H9 (cell line): ENCODE results near the gene PRPS2. TPM values are rescaled to one million over a fixed set of nuclear protein-coding genes. Genes with fewer than 3 reads are reported as not detected.

ENCODE experiments used
- DNase-seq: peaks from one replicate; pipeline ENCODE4 v3.0.0-alpha.2; 2017
- H2AFZ ChIP-seq: one replicate; pipeline ENCODE4 v1.6.1; 2013; ENCODE audit warnings: mild to moderate bottlenecking, low read length, control low read depth, moderate library complexity
- H2AK5ac ChIP-seq: 2 replicates; pipeline ENCODE4 v1.6.1; 2013; ENCODE audit warnings: low read length, control low read depth, mixed read lengths; ENCODE audit not compliant: insufficient read length
- H2BK120ac ChIP-seq: one replicate; pipeline ENCODE4 v1.6.1; 2013; ENCODE audit warnings: low read depth, mild to moderate bottlenecking, low read length, control low read depth, inconsistent platforms; ENCODE audit not compliant: poor library complexity, severe bottlenecking
- H2BK12ac ChIP-seq: 2 replicates; pipeline ENCODE4 v1.6.1; 2013; ENCODE audit warnings: low read length, control low read depth, mixed read lengths, low read depth; ENCODE audit not compliant: insufficient read length
- H2BK15ac ChIP-seq: 2 replicates; pipeline ENCODE4 v1.6.1; 2013; ENCODE audit warnings: low read depth, low read length, control low read depth
- H2BK20ac ChIP-seq: one replicate; pipeline ENCODE4 v1.6.1; 2013; ENCODE audit warnings: low read depth, mild to moderate bottlenecking, low read length, control low read depth, inconsistent platforms; ENCODE audit not compliant: poor library complexity, severe bottlenecking
- H2BK5ac ChIP-seq: 2 replicates; pipeline ENCODE4 v1.6.1; 2013; ENCODE audit warnings: low read length, control low read depth, mixed read lengths; ENCODE audit not compliant: insufficient read length
- H3K14ac ChIP-seq: 2 replicates; pipeline ENCODE4 v1.6.1; 2013; ENCODE audit warnings: low read length, control low read depth; ENCODE audit not compliant: insufficient read depth
- H3K18ac ChIP-seq: 2 replicates; pipeline ENCODE4 v1.6.1; 2013; ENCODE audit warnings: low read depth, mild to moderate bottlenecking, mixed read lengths, low read length, control low read depth; ENCODE audit not compliant: insufficient read length
- H3K23ac ChIP-seq: 2 replicates; pipeline ENCODE4 v1.6.1; 2013; ENCODE audit warnings: low read length, control low read depth, mixed read lengths, low read depth; ENCODE audit not compliant: insufficient read length
- H3K23me2 ChIP-seq: 2 replicates; pipeline ENCODE4 v1.6.1; 2013; ENCODE audit warnings: low read depth, mild to moderate bottlenecking, mixed read lengths, low read length, control low read depth; ENCODE audit not compliant: insufficient read length, poor library complexity, severe bottlenecking
- H3K27ac ChIP-seq: 2 replicates; pipeline ENCODE4 v1.5.1; 2013; ENCODE audit warnings: low read length, control low read depth, mixed read lengths, low read depth; ENCODE audit not compliant: insufficient read length
- H3K27me3 ChIP-seq: 2 replicates; pipeline ENCODE4 v1.6.1; 2013; ENCODE audit warnings: low read length, control low read depth, inconsistent platforms; ENCODE audit not compliant: insufficient read depth
- H3K4ac ChIP-seq: 2 replicates; pipeline ENCODE4 v1.6.1; 2013; ENCODE audit warnings: low read depth, mild to moderate bottlenecking, control low read depth, inconsistent platforms, low read length, moderate library complexity
- H3K4me1 ChIP-seq: 2 replicates; pipeline ENCODE4 v1.6.1; 2013; ENCODE audit warnings: low read length, control low read depth, inconsistent platforms; ENCODE audit not compliant: insufficient read depth
- H3K4me2 ChIP-seq: 2 replicates; pipeline ENCODE4 v1.6.1; 2013; ENCODE audit warnings: low read length, control low read depth, mixed read lengths; ENCODE audit not compliant: insufficient read length, insufficient read depth
- H3K56ac ChIP-seq: 2 replicates; pipeline ENCODE4 v1.6.1; 2013; ENCODE audit warnings: low read depth, mild to moderate bottlenecking, mixed read lengths, low read length, control low read depth; ENCODE audit not compliant: insufficient read length
- H3K79me1 ChIP-seq: 2 replicates; pipeline ENCODE4 v1.6.1; 2013; ENCODE audit warnings: low read depth, mild to moderate bottlenecking, moderate library complexity, low read length, control low read depth, inconsistent platforms; ENCODE audit not compliant: insufficient read depth, poor library complexity, severe bottlenecking
- H3K79me2 ChIP-seq: 2 replicates; pipeline ENCODE4 v1.6.1; 2013; ENCODE audit warnings: low read length, control low read depth, inconsistent platforms; ENCODE audit not compliant: insufficient read depth
- H3K9ac ChIP-seq: 2 replicates; pipeline ENCODE4 v1.6.1; 2013; ENCODE audit warnings: low read length, control low read depth, mixed read lengths; ENCODE audit not compliant: insufficient read length; ENCODE audit errors: extremely low read depth
- H3K9me3 ChIP-seq: one replicate; pipeline ENCODE4 v1.6.1; 2013; ENCODE audit warnings: low read depth, low read length, inconsistent platforms; ENCODE audit not compliant: control insufficient read depth
- H3T11ph ChIP-seq: one replicate; pipeline ENCODE4 v1.6.1; 2013; ENCODE audit warnings: mild to moderate bottlenecking, low read length, control low read depth, inconsistent platforms
- H4K20me1 ChIP-seq: one replicate; pipeline ENCODE4 v1.6.1; 2013; ENCODE audit not compliant: control insufficient read depth, insufficient read length, insufficient read depth
- H4K5ac ChIP-seq: 2 replicates; pipeline ENCODE4 v1.6.1; 2013; ENCODE audit warnings: low read depth, mild to moderate bottlenecking, mixed read lengths, low read length, control low read depth; ENCODE audit not compliant: insufficient read length
- H4K8ac ChIP-seq: replicated peaks from 2 replicates; pipeline ENCODE4 v1.6.1; 2013; ENCODE audit warnings: low read length, control low read depth, mixed read lengths, low read depth; ENCODE audit not compliant: insufficient read length
- H4K91ac ChIP-seq: 2 replicates; pipeline ENCODE4 v1.6.1; 2013; ENCODE audit warnings: low read depth, mild to moderate bottlenecking, moderate library complexity, mixed read lengths, low read length, control low read depth; ENCODE audit not compliant: insufficient read length
- H3K27ac Mint-ChIP-seq, 3 experiments: 2 replicates in 2 of 3; 3 replicates in 1 of 3; pipeline ENCODE4 v1.8.0; 2020 to 2021; ENCODE audit warnings: mixed read lengths in 3 of 3, mild to moderate bottlenecking in 1 of 3, moderate library complexity in 1 of 3
- H3K27me3 Mint-ChIP-seq: 2 replicates; pipeline ENCODE4 v1.8.0; 2021; ENCODE audit warnings: low read depth, mild to moderate bottlenecking, moderate library complexity, mixed read lengths
- H3K36me3 Mint-ChIP-seq, 3 experiments: 2 replicates in 2 of 3; 3 replicates in 1 of 3; pipeline ENCODE4 v1.8.0; 2020 to 2021; ENCODE audit warnings: low read depth in 3 of 3, mixed read lengths in 3 of 3; ENCODE audit not compliant: insufficient read depth in 1 of 3
- H3K4me1 Mint-ChIP-seq, 2 experiments: 2 replicates each; pipeline ENCODE4 v1.8.0; 2020; ENCODE audit warnings: mixed read lengths in 2 of 2
- H3K4me3 Mint-ChIP-seq, 2 experiments: 2 replicates in 1 of 2; 3 replicates in 1 of 2; pipeline ENCODE4 v1.8.0; 2020 to 2021; ENCODE audit warnings: mild to moderate bottlenecking in 2 of 2, mixed read lengths in 2 of 2, moderate library complexity in 1 of 2
- H3K9me3 Mint-ChIP-seq, 2 experiments: 2 replicates in 1 of 2; 3 replicates in 1 of 2; pipeline ENCODE4 v1.8.0; 2020; ENCODE audit warnings: mild to moderate bottlenecking in 2 of 2, mixed read lengths in 2 of 2, moderate library complexity in 1 of 2
- CTCF ChIP-seq: fragments of 200-600 bp; sonication (generic); conservative IDR thresholded peaks from 3 replicates; pipeline ENCODE4 v1.8.0; 2021; ENCODE audit warnings: antibody characterized with exemption, mild to moderate bottlenecking
- WGBS: extraction: QIAGEN DNeasy Blood & Tissue Kit; methylation state at CpG from one replicate; pipeline ENCODE4 v1.1.7; 2013; ENCODE audit warnings: missing lambda C conversion rate, low lambda C conversion rate, mixed read lengths; ENCODE audit not compliant: insufficient read length; ENCODE audit errors: extremely low coverage; 5-methylcytosine and 5-hydroxymethylcytosine counted together
- total RNA-seq: library from RNA; stranded (reverse); gene quantifications from 2 replicates; pipeline ENCODE4 v1.2.1, GENCODE V29; 2021

Gene PRPS2
- total RNA-seq, 1 experiment from 2014 or later, result 28.0 TPM

- Histone ChIP-seq H2BK5ac (no peak within 1 kb of the TSS), H4K5ac (no peak within 1 kb of the TSS), H2BK15ac (no peak within 1 kb of the TSS), H3K27ac (no peak within 1 kb of the TSS), H3K18ac (no peak within 1 kb of the TSS), H3K4ac (no peak within 1 kb of the TSS), H3K23ac (no peak within 1 kb of the TSS), H3K79me2 (no peaks in the 10 kb centered on the region), H3K4me1 (no peaks in the 10 kb centered on the region), H3K14ac (no peak within 1 kb of the TSS), H4K8ac (no peak within 1 kb of the TSS), H2BK20ac (no peak within 1 kb of the TSS), H2AK5ac (no peak within 1 kb of the TSS), H2AFZ (no peak within 1 kb of the TSS), H3K4me2 (no peak within 1 kb of the TSS), H3K27me3 (no peaks in the 10 kb centered on the region), H2BK12ac (no peak within 1 kb of the TSS), H2BK120ac (no peak within 1 kb of the TSS), H4K91ac (no peak within 1 kb of the TSS), H4K20me1 (no peaks in the 10 kb centered on the region), H3K79me1 (no peaks in the 10 kb centered on the region), H3T11ph (no peak within 1 kb of the TSS), H3K9me3 (peaks cover 5% of the 10 kb centered on the region), H3K9ac (no peak within 1 kb of the TSS), H3K56ac (no peak within 1 kb of the TSS), H3K23me2 (no peaks in the 10 kb centered on the region)
- WGBS, result no CpG with 5 or more reads among the region's 7 CpGs
- H3K36me3 Mint-ChIP-seq, result peaks cover 2 to 13% (median 10%) of the 10 kb centered on the region in 3 experiments; a peak in 5 of 7 replicates
- H3K27me3 Mint-ChIP-seq, result no peaks in the 10 kb centered on the region
- H3K27ac Mint-ChIP-seq, result no peak within 1 kb of the TSS
- H3K4me3 Mint-ChIP-seq, result no peak within 1 kb of the TSS
- peaks cover 4 to 5% of the 10 kb centered on the region in 2 experiments; a peak in 3 of 4 replicates for H3K4me1 Mint-ChIP-seq
- TF ChIP-seq CTCF, result no peak
- peaks cover 59 to 75% of the 10 kb centered on the region in 2 experiments for H3K9me3 Mint-ChIP-seq
- no peak for DNase-seq
Observed at GRCh38 chrX:12866451-12867377, 75.5 kb downstream of the PRPS2 start, which contains the start of gene TLR7. Gene TLR7 (plus strand): TSS chrX:12867072. CDS start chrX:12867579, 507 bp downstream.
